Loucy (cell line): ENCODE data around the gene MTCP1.

Experiments used
- CTCF ChIP-seq: fragments of 200-600 bp; sonication (generic); conservative IDR thresholded peaks from 2 replicates; pipeline ENCODE4 v1.5.1; 2014; ENCODE audit warnings: mild to moderate bottlenecking, antibody characterized with exemption, low read length
- EZH2phosphoT487 ChIP-seq: fragments of 200-600 bp; IDR thresholded peaks from 2 replicates; pipeline ENCODE4 v1.6.1; 2018; ENCODE audit warnings: antibody characterized with exemption, mild to moderate bottlenecking, moderate library complexity, borderline replicate concordance

GRCh38 chrX:155026420-155026726, 44.6 kb downstream of the MTCP1 start:
- TF ChIP-seq CTCF (no peak), EZH2phosphoT487 (no peak)
